NCI-H187 treated with DMSO at 0.1 percent for 48 hours (cell line): ENCODE measurements around the gene C1QTNF6.

Experiments
- DNase-seq: peaks from one replicate; lab custom pipeline; 2025; lab: John Stamatoyannopoulos, UW

Gene C1QTNF6

DNA sequence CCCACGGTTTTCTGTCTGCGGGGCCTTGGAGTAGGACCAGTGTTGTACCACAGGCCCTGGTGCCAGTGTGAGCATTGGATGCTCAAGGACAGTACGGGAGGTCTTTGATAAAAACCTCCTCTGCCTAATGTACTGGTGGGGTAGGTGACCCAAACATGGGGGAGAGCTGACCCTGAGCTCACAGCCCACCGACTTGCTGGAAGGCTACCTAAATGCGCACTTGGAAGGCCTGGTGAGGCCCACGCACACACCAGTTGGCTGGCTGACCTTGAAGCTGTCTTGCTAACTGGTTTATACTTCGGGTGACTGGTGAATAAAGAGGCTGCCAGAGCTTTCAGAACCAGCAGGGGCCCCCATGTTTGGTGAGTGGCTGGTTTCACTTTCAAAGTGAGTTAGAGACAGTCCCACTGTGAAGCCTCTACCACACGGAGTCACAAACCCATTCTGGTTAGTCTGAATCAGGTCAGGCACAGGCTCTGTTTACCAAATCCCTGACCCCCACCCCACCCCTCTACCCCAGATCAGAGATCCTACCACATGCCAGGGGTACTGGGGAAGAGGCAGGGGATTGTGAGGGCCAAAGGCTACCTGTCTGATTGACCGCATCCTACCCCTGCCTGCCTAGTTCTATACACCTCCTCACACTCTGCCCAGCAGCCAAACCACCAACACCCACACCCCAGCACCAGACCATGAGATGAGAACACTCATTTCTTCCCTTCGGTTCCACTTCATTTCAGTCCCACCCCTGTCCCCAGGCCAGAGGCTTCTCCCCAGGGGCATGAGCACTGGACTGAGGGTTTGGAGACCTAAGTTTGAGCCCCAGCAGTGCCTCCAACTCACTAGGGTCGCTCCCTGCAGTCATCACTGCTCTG is 25.6 kb downstream of the C1QTNF6 start:
- DNase-seq = no peak

- no peak for DNase-seq
Observed at GRCh38 chr22:37161443-37161842, 26.6 kb downstream of the C1QTNF6 start.

DNA sequence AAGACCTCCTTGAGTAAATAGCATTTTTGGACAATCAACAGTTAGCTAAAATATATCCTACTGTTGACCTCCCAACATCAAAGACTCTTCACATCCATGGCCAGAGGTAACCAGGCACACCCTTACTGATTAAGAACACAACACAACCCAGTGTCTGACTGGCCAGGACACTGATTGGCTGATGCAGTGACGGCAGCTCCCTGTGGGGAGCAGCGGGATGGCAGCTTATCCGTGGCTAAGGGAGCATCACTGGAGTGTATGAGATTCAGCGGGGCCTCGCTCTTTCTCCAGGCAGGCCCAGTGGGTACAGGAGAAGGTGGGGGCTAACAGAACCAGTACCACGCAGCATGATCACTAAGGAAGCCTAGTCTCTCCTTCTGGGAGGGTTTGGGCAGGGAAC is 28.0 kb downstream of the C1QTNF6 start:
- no peak for DNase-seq

GRCh38 chr22:37158963-37159290 is 29.1 kb downstream of the C1QTNF6 start:
- DNase-seq = no peak

GRCh38 chr22:37157516-37158285 is 30.3 kb downstream of the C1QTNF6 start:
- DNase-seq = no peak

DNA sequence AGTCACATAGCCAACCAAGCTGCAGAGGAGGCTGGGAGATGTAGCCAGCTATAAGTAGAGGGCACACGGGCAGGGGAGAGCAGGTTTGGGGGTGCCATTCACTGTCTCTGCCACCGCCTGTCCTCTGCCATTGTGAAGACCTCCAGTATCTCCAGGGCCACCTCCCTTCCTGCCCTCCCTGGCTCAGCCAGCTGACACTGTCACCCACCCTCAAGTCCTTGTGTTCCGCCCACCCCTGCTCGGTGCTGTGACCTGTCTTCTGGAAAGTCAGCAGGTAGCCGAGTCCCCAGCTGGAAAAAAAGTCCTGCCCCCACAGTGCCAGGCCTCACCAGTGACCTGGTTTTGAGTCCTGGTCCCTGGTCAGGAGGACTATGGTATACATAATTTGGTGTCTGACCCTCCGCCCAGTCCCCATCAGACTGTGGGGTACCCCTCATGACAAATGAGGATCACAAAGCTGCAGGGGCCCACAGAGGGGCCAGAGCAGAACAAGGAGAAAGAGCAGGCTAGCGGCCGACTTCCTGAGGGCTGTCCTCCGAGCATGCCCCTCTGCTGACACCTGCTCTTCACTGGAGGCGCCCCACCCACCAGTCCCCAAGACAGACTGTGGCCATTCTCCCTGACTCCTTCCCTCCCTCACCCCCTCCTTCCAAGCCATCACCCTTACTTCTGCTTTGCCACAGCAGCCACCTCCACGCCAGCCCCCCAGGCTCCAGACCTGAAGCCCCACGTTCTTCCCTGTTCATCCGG is 31.2 kb downstream of the C1QTNF6 start:
- DNase-seq = no peak

DNA sequence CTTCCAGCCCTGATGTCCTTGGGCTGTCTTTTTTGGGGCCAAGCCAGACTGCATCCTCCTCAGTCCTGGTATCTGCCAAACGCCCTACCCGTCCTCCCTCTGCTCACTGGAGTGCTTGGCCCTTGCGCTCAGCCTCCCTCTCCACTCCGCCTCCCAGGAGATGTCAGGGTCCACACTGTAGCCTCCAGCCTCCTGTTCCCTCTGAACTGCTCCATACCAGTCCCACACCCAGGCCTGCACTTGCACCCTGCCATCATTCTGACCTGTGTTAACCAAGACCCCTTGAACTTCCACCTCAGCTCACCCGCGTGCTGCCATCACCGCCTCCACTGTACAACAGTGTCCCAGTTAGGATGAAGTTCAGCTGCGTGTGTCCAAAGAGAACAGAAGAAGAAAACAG is 32.1 kb downstream of the C1QTNF6 start:
- DNase-seq = no peak

GRCh38 chr22:37154925-37155712 is 32.9 kb downstream of the C1QTNF6 start:
- no peak for DNase-seq

GRCh38 chr22:37153901-37154300 is 34.1 kb downstream of the C1QTNF6 start:
- DNase-seq = no peak

- DNase-seq = no peak
Observed at GRCh38 chr22:37151401-37151800, 36.6 kb downstream of the C1QTNF6 start.

DNA sequence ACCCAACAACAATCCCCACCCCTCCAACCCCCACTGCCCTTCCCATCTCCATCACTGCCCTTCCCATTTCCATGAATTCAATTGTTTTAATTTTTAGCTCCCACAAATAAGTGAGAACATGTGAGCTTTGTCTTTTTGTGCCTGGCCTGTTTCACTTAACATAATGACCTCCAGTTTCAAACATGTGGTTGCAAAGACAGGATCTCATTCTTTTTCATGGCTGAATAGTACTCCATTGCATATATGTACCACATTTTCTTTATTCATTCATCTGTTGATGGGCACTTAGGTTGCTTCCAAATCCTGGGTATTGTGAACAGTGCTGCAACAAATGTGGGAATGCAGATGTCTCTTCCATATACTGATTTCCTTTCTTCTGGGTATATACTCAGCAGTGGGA is 37.3 kb downstream of the C1QTNF6 start:
- DNase-seq = no peak

DNA sequence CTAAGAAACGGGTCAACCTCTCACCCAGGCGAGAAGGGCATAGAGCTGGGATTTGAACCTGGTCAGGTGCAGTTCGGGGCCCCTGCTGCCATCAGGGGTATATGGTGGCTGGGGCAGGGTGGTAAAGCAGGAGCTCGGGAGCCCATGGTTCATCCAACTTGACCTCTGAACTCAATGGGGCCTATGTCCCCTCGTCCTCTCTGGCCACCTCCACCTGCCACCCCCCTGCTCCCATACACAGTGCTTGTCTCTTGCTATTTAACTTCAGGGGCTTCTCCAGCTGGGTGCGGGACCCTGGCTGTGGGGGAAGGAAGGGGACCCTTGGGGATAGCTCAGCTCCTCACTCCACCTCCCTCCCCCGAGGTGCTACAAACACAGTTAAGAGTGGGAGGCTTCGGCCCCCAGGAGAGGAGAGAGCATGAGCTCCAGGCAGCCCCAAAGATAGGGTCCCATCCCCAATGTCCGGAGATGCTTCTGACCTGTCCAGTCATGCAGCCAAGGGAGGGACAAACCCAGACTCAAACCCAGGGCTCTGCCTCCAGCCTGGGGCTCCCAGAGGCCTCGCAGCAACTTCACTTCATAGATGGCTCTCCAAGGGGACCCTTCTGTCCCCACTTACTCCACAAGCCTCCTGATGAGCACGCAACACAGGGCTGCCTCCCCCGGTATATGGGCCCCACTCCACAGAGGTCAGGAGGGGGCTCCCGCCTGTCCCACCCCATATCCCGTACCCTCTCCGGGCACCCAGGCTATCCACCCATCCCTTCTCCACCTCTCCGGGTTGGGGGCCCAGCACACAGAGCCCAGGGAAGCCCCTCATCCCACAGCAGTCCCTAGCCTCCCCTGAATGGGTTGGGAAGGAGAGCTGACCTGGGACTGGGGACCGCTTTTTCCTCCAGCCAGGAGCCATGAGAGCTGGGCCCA is 39.0 kb downstream of the C1QTNF6 start:
- no peak for DNase-seq

DNA sequence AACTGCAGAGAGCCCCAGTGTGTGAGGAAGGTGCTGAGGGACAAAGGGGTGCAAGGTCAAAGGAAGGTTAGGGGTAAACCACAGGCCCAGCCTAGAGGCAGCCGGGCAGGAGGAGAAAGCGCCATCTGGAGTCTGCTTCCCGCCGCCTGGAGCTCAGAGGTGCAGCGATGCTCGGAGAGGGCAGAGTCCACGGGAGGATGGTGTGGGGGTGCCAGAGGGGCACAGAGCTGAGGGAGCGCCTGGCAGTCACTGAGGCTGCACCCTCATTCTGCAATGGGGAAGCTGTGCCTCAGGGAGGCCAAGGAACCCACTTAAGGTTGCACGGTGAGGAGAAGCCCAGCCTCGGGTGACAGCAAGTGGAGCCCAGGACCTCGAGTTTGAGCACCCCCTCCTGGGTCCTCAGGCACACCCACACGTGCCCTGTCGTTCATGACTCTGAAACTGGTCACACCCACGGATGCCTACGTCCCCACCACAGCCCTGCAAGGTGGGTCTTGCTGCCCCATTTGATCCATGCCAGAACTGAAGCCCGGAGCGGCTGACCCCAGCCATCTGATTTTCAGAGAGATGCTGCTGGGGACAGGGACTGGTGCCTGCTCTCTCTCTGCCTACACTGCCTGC is 39.9 kb downstream of the C1QTNF6 start:
- no peak for DNase-seq

DNA sequence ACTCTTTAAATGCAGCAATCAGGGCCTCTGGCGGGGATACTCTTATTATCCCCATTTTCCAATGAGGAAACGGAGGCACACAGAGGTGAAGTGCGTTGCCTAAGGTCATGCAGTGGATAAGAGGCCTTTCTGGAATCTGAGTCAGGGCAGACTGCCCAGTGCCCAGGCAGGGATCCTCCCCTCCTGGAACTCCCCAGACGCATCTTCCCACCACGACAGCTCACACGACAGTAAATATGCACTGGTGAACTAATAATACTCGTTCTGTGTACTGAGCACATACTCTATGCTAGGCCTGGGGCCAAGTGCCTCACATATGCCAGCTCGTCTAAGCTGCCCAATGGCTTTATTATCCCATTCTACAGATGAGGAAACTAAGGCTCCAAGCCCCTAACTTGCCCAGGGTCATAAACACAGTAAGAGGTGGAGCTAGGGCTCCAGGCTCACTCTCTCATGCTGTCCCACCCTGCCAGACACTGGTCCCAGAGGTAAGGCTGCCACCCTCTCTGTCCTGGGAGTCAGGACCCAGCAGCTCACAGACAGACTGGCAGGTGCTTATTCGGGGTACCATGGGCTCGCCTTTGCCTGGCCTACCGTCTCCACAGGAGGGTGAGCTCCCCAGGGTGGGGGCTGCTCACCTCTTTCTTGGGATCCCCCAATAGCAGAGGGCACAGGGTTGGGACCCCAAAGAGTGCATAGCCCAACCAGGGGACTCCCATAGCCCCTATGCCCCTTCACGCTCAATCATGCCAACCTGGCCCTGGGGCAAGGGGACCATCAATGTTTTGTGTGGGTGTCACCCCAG is 40.7 kb downstream of the C1QTNF6 start:
- DNase-seq = no peak

GRCh38 chr22:37146507-37147180 is 41.4 kb downstream of the C1QTNF6 start:
- DNase-seq = no peak

GRCh38 chr22:37146051-37146385 is 42.0 kb downstream of the C1QTNF6 start:
- DNase-seq = no peak

GRCh38 chr22:37145180-37146050 is 42.6 kb downstream of the C1QTNF6 start:
- no peak for DNase-seq

DNA sequence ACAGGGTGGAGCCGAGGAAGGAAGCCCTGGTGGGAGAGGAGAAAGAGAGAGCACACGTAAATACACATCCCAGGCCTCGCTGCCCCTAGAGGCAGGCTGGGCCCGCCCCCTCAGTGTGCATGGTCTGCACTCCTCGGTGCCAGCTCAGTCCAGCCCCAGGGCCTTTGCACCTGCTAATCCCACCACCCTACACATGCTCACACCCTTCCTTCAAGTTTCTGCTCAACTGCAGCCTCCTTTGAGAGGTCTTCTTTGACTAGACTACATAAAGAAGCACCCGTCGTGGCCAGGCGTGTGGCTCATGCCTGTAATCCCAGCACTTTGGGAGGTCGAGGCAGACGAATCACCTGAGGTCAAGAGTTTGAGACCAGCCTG is 43.9 kb downstream of the C1QTNF6 start:
- no peak for DNase-seq
